ENCODE results near the gene SKI.

The SKI gene

DNA sequence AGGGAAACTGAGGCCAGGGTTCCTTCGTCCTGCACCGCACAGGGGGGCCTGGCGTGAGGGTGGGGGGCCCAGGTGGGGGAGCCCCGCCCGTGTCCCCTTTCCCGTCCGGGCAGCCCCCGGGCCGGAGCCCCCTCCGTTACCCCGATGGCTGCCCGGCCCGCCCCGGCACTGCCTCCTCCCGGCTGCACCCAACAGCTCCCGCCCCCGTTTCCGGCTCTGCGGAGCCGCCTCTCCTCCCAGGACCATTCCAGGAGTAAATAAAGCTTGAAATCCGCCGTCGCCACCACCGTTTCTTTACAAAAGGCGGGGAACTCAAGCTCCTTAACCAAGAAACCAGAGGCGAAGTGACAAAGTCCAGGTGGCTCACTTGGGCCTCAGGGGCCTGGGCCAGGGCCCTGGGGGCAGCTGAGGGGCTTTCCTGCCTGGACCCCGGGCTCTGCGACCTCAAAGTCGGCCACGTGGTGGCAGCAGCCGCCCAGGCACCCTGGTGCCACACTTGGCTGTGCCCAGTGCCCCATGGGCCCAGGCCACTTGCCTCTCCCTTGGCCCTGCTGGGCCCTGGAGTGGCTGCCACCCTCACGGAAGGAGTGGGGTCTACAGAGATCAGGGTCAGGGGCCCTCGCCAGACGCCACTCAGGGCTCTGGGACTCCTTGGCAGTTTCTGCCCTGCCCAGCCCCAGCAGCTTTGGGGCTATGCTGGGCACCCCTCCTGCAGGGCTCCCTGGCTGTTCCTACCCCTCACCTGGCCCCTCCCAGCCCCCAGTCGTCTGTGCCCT is 33.0 kb upstream of the SKI start:
- peak; percentile 89 for DNase-seq (ENCODE audit: low read depth)
- H3K4me3 ChIP-seq (ENCODE audit: low read depth, low read length): peak overlapping the region; percentile 72
- TF ChIP-seq CTCF (conservative IDR thresholded peaks at IDR 0.05; ENCODE audit: low read depth, low read length): peak; percentile 91

DNA sequence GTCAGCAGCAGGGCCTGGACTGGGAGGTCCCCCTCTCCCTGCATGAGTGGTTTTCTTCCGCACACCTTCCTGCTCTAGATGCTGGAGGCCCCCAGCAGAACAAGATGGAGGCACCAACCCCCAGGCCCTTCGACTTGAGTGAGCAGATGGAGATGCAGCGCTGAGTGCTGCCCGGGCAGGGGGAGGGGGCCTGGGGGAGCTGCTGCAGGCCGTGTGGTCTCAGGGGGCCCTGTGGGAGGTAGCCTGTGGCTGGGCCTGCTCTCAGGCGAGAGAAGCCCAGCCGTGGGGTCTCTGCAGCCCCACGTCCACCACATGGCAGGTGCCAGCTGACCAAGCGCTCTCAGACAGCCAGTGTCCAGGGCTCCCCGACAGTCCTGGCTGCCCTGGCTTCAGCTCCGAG is 32.3 kb upstream of the SKI start:
- no peak overlapping the region for H3K4me3 ChIP-seq (ENCODE audit: low read depth, low read length)
- no peak for DNase-seq (ENCODE audit: low read depth)
- TF ChIP-seq CTCF (conservative IDR thresholded peaks at IDR 0.05; ENCODE audit: low read depth, low read length): no peak

DNA sequence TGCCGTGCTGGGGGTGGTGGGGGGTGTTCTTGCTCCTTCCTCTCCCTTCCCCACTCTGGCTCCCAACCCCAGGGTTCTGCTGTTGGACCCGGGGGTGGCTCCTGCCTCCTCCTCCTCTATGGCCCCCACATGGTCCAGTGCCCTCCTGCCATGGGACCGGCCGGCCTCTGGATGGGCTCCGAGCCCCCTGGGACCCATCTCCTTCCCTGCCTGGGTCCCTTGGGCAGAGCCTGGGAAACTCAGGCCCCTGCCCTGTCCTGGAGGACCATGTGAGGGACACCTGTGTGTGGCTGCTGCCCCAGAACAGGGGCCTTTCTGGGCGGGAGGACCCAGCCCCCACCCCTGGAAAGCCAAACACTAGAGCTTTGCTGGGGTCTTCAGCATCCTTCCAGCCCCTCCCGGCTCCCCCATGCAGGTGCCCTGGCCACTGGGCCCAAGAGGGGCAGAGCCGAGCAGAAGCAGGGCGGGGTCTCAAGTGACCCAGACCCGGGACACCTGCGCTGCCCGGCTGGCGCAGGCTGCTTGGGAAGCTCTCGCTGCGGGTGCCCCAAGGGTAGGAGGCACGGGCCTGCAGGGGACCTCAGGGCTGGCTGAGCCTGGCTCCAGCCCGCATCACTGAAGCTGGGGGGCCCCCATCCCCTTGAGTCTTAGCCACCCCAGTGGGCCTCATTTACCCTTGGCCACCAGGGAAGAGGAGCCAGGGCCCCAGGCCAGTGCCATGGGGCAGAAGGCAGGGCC is 31.0 kb upstream of the SKI start:
- no peak for DNase-seq (ENCODE audit: low read depth)
- no peak overlapping the region for H3K4me3 ChIP-seq (ENCODE audit: low read depth, low read length)
- TF ChIP-seq CTCF (conservative IDR thresholded peaks at IDR 0.05; ENCODE audit: low read depth, low read length): no peak

- TF ChIP-seq CTCF (conservative IDR thresholded peaks at IDR 0.05; ENCODE audit: low read depth, low read length): no peak
- H3K4me3 ChIP-seq (ENCODE audit: low read depth, low read length): no peak overlapping the region
Measured at GRCh38 chr1:2197707-2198165, 30.4 kb upstream of the SKI start.

DNA sequence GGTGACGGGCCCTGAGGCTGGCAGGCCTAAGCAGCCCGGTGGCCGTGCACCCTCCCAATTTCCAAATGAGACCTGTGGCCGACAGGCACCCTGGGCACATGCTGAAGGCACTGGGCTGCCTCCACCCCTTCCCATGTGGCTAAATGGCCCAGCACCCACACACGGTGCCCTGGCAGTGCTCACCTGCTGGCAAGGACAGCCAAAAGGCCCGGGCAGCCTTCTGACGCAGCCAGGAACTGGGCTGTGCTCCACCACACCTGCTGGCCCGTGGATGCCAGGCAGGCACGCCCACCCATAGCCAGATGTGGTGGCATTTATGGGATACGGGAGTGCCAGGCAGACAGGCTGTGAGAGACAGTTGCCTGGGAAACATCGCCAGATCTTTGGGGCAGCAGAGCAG is 29.5 kb upstream of the SKI start:
- no peak for DNase-seq (ENCODE audit: low read depth)
- H3K4me3 ChIP-seq (ENCODE audit: low read depth, low read length): no peak overlapping the region
- no peak for TF ChIP-seq CTCF (conservative IDR thresholded peaks at IDR 0.05; ENCODE audit: low read depth, low read length)

More at GRCh38 chr1:2197707-2198165, 30.4 kb upstream of the SKI start:
- DNase-seq (ENCODE audit: low read depth): no peak

- peak; percentile 92 for DNase-seq (ENCODE audit: low read depth)
- peak overlapping the region; percentile 69 for H3K4me3 ChIP-seq (ENCODE audit: low read depth, low read length)
- peak; percentile 46 for TF ChIP-seq CTCF (conservative IDR thresholded peaks at IDR 0.05; ENCODE audit: low read depth, low read length)
Measured at GRCh38 chr1:2199042-2199810, 28.9 kb upstream of the SKI start.

Measured in choroid plexus epithelial cell (primary cell).